Adrenal gland (tissue), 5 donors: ENCODE results near the gene PLOD2.

Experiments used
- POLR2A ChIP-seq, 2 donors: fragments of 450-650 bp; IDR thresholded peaks; one replicate each; pipeline ENCODE4 v1.6.1; 2017; ENCODE audit warnings: antibody characterized with exemption in 2 of 2, mild to moderate bottlenecking in 2 of 2, moderate library complexity in 1 of 2
- TF ChIP-seq, protein P1 (sequence below), 6 experiments: fragments of 450-650 bp in 4 of 6; fragments of 200-600 bp in 2 of 6; sonication (generic) in 1 of 6; IDR thresholded peaks; 1 replicate in 5 of 6; 2 replicates in 1 of 6; pipeline versions ENCODE4 v1.5.1 to v1.8.0; 2016 to 2021; ENCODE audit warnings: antibody characterized with exemption in 6 of 6, mild to moderate bottlenecking in 2 of 6, moderate library complexity in 1 of 6
- donor health status: DM: no; HTN: no; CAD: no.

DNA sequence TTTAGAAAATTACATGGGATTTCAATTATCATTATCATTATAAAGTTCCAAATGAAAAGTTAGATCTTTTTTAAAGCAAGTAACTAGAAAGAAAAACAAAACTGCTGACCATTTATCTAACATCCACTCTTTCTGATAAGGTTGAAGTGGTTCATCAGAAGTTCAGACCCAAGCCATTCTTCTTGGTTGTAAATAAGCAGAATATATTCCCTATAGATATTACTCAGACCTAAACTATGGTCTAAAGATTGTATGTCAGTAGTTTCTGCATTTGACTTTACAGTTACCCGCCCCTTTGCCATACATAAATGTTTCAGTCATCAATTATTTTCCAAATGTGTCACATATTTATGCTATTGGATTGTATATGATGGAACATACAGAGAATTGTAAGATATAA is 136.7 kb downstream of the PLOD2 start:
- TF ChIP-seq, protein P1, sequence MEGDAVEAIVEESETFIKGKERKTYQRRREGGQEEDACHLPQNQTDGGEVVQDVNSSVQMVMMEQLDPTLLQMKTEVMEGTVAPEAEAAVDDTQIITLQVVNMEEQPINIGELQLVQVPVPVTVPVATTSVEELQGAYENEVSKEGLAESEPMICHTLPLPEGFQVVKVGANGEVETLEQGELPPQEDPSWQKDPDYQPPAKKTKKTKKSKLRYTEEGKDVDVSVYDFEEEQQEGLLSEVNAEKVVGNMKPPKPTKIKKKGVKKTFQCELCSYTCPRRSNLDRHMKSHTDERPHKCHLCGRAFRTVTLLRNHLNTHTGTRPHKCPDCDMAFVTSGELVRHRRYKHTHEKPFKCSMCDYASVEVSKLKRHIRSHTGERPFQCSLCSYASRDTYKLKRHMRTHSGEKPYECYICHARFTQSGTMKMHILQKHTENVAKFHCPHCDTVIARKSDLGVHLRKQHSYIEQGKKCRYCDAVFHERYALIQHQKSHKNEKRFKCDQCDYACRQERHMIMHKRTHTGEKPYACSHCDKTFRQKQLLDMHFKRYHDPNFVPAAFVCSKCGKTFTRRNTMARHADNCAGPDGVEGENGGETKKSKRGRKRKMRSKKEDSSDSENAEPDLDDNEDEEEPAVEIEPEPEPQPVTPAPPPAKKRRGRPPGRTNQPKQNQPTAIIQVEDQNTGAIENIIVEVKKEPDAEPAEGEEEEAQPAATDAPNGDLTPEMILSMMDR (IDR thresholded peaks at IDR 0.05) = no peak
- no peak for TF ChIP-seq POLR2A (IDR thresholded peaks at IDR 0.05)
